SU-DHL-6 (cell line): ENCODE results near the gene ELMO2.

Experiments used
- EZH2phosphoT487 ChIP-seq: fragments of 200-600 bp; sonication (generic), shearing (Covaris generic); conservative IDR thresholded peaks from 2 replicates; pipeline ENCODE4 v1.6.1; 2018; ENCODE audit warnings: mild to moderate bottlenecking, antibody characterized with exemption, low read length, moderate library complexity, mixed read lengths
- TF ChIP-seq, protein P1 (sequence below): fragments of 200-600 bp; sonication (generic); IDR thresholded peaks from one replicate; pipeline ENCODE4 v1.5.1; 2017; ENCODE audit warnings: antibody characterized with exemption, mild to moderate bottlenecking, low read length, moderate library complexity; ENCODE audit not compliant: insufficient read depth, poor library complexity, severe bottlenecking

DNA sequence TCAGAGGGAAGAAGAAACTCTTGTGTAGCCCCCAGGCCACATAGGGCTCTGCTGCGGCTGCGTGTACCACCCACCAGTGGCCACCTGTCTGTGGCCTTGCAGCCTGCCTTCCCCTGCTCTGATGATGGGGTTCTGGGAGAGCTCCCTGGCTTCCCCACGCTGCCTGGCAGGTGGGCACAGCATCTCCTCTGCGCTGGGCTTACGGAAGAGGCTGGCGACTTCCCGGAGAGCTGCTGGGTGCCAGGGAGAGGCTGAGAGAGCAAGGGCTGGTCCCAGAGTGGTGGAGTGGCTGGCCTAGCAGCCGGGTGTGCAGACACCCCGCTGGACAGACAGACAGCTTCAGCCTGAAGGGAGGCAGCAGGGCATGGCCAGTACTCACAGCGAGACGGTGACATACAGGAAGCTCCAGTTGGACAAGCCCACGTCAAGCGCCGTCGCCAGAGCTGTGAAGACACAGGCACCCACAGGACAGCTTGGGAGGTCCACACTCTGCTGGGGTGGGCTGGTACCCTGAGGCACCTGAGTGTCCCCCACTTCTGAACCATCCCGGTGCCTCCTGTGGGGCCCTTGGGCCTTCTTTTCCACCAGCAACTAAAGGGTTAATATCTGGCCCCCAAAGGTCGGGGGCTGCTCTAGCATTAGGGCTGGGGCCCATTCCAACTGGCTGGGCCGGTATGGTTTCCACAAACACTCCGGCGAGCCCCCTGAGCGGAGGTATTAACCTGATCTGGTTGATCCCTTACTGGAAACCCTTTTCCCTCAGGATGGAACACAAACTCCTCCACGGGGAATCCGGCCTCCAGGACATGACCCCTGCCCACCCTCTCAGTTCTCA lies 50.0 kb downstream of the ELMO2 start:
- TF ChIP-seq, protein P1, sequence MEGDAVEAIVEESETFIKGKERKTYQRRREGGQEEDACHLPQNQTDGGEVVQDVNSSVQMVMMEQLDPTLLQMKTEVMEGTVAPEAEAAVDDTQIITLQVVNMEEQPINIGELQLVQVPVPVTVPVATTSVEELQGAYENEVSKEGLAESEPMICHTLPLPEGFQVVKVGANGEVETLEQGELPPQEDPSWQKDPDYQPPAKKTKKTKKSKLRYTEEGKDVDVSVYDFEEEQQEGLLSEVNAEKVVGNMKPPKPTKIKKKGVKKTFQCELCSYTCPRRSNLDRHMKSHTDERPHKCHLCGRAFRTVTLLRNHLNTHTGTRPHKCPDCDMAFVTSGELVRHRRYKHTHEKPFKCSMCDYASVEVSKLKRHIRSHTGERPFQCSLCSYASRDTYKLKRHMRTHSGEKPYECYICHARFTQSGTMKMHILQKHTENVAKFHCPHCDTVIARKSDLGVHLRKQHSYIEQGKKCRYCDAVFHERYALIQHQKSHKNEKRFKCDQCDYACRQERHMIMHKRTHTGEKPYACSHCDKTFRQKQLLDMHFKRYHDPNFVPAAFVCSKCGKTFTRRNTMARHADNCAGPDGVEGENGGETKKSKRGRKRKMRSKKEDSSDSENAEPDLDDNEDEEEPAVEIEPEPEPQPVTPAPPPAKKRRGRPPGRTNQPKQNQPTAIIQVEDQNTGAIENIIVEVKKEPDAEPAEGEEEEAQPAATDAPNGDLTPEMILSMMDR: no peak
- no peak for TF ChIP-seq EZH2phosphoT487
